ENCODE data around the gene RPL28.

RPL28 gene

GRCh38 chr19:55362990-55363716, 22.6 kb upstream of the RPL28 start, which contains the start of gene GARIN5B:
Gene GARIN5B, minus strand, starts transcription at chr19:55363260. Its CDS starts 194 bp downstream, at chr19:55363066.
- Histone ChIP-seq H3K27me3 (replicated peaks; ENCODE audit: control insufficient read depth, insufficient read depth, low read length, poor library complexity, severe bottlenecking) (peaks cover 3% of the 10 kb centered on the region), H3K4me3 (ENCODE audit: insufficient read depth, low read depth, low read length, poor library complexity, severe bottlenecking) (no peak within 1 kb of the TSS), H3K4me1 (ENCODE audit: control insufficient read depth, insufficient read depth, low read length, poor library complexity, severe bottlenecking) (no peaks in the 10 kb centered on the region), H3K9me3 (ENCODE audit: control insufficient read depth, low read length) (no peaks in the 10 kb centered on the region), H3K27ac (ENCODE audit: insufficient read depth, low read length, poor library complexity, severe bottlenecking) (no peak within 1 kb of the TSS), H3K36me3 (ENCODE audit: control insufficient read depth, insufficient read depth, low read length) (no peaks in the 10 kb centered on the region)
- no peak for DNase-seq

GRCh38 chr19:55365245-55365644, 20.5 kb upstream of the RPL28 start:
- Histone ChIP-seq H3K36me3 (ENCODE audit: control insufficient read depth, insufficient read depth, low read length) (no peaks in the 10 kb centered on the region), H3K27me3 (replicated peaks; ENCODE audit: control insufficient read depth, insufficient read depth, low read length, poor library complexity, severe bottlenecking) (peaks cover 22% of the 10 kb centered on the region), H3K27ac (ENCODE audit: insufficient read depth, low read length, poor library complexity, severe bottlenecking) (no peak overlapping the region), H3K4me1 (ENCODE audit: control insufficient read depth, insufficient read depth, low read length, poor library complexity, severe bottlenecking) (peaks cover 15% of the 10 kb centered on the region), H3K9me3 (ENCODE audit: control insufficient read depth, low read length) (no peaks in the 10 kb centered on the region), H3K4me3 (ENCODE audit: insufficient read depth, low read depth, low read length, poor library complexity, severe bottlenecking) (no peak overlapping the region)
- no peak for DNase-seq

- peaks cover 15% of the 10 kb centered on the region for H3K4me1 ChIP-seq (ENCODE audit: control insufficient read depth, insufficient read depth, low read length, poor library complexity, severe bottlenecking)
- no peak overlapping the region for H3K27ac ChIP-seq (ENCODE audit: insufficient read depth, low read length, poor library complexity, severe bottlenecking)
- H3K36me3 ChIP-seq (ENCODE audit: control insufficient read depth, insufficient read depth, low read length): no peaks in the 10 kb centered on the region
- peaks cover 28% of the 10 kb centered on the region for H3K27me3 ChIP-seq (replicated peaks; ENCODE audit: control insufficient read depth, insufficient read depth, low read length, poor library complexity, severe bottlenecking)
- no peaks in the 10 kb centered on the region for H3K9me3 ChIP-seq (ENCODE audit: control insufficient read depth, low read length)
- H3K4me3 ChIP-seq (ENCODE audit: insufficient read depth, low read depth, low read length, poor library complexity, severe bottlenecking): no peak overlapping the region
- DNase-seq: no peak
Measured at GRCh38 chr19:55365964-55366363, 19.8 kb upstream of the RPL28 start.

- Histone ChIP-seq H3K9me3 (ENCODE audit: control insufficient read depth, low read length) (no peaks in the 10 kb centered on the region), H3K27me3 (replicated peaks; ENCODE audit: control insufficient read depth, insufficient read depth, low read length, poor library complexity, severe bottlenecking) (peaks cover 31% of the 10 kb centered on the region), H3K27ac (ENCODE audit: insufficient read depth, low read length, poor library complexity, severe bottlenecking) (no peak overlapping the region), H3K4me3 (ENCODE audit: insufficient read depth, low read depth, low read length, poor library complexity, severe bottlenecking) (no peak overlapping the region), H3K4me1 (ENCODE audit: control insufficient read depth, insufficient read depth, low read length, poor library complexity, severe bottlenecking) (peaks cover 15% of the 10 kb centered on the region), H3K36me3 (ENCODE audit: control insufficient read depth, insufficient read depth, low read length) (no peaks in the 10 kb centered on the region)
- no peak for DNase-seq
Measured at GRCh38 chr19:55366790-55367189, 18.9 kb upstream of the RPL28 start.

GRCh38 chr19:55368106-55368505, 17.6 kb upstream of the RPL28 start:
- H3K27me3 ChIP-seq (replicated peaks; ENCODE audit: control insufficient read depth, insufficient read depth, low read length, poor library complexity, severe bottlenecking): peaks cover 44% of the 10 kb centered on the region
- peaks cover 15% of the 10 kb centered on the region for H3K4me1 ChIP-seq (ENCODE audit: control insufficient read depth, insufficient read depth, low read length, poor library complexity, severe bottlenecking)
- no peaks in the 10 kb centered on the region for H3K9me3 ChIP-seq (ENCODE audit: control insufficient read depth, low read length)
- H3K4me3 ChIP-seq (ENCODE audit: insufficient read depth, low read depth, low read length, poor library complexity, severe bottlenecking): no peak overlapping the region
- H3K36me3 ChIP-seq (ENCODE audit: control insufficient read depth, insufficient read depth, low read length): no peaks in the 10 kb centered on the region
- H3K27ac ChIP-seq (ENCODE audit: insufficient read depth, low read length, poor library complexity, severe bottlenecking): no peak overlapping the region
- no peak for DNase-seq

- H3K4me3 ChIP-seq (ENCODE audit: insufficient read depth, low read depth, low read length, poor library complexity, severe bottlenecking): no peak overlapping the region
- H3K36me3 ChIP-seq (ENCODE audit: control insufficient read depth, insufficient read depth, low read length): no peaks in the 10 kb centered on the region
- peaks cover 15% of the 10 kb centered on the region for H3K4me1 ChIP-seq (ENCODE audit: control insufficient read depth, insufficient read depth, low read length, poor library complexity, severe bottlenecking)
- no peak for DNase-seq
- H3K9me3 ChIP-seq (ENCODE audit: control insufficient read depth, low read length): no peaks in the 10 kb centered on the region
- H3K27me3 ChIP-seq (replicated peaks; ENCODE audit: control insufficient read depth, insufficient read depth, low read length, poor library complexity, severe bottlenecking): peaks cover 52% of the 10 kb centered on the region
- H3K27ac ChIP-seq (ENCODE audit: insufficient read depth, low read length, poor library complexity, severe bottlenecking): no peak overlapping the region
Measured at GRCh38 chr19:55368701-55369563, 16.8 kb upstream of the RPL28 start.

GRCh38 chr19:55369653-55370304, 16.0 kb upstream of the RPL28 start:
- Histone ChIP-seq H3K36me3 (ENCODE audit: control insufficient read depth, insufficient read depth, low read length) (no peaks in the 10 kb centered on the region), H3K27ac (ENCODE audit: insufficient read depth, low read length, poor library complexity, severe bottlenecking) (no peak overlapping the region), H3K4me1 (ENCODE audit: control insufficient read depth, insufficient read depth, low read length, poor library complexity, severe bottlenecking) (peaks cover 15% of the 10 kb centered on the region), H3K4me3 (ENCODE audit: insufficient read depth, low read depth, low read length, poor library complexity, severe bottlenecking) (peak overlapping the region; percentile 45), H3K27me3 (replicated peaks; ENCODE audit: control insufficient read depth, insufficient read depth, low read length, poor library complexity, severe bottlenecking) (peaks cover 60% of the 10 kb centered on the region), H3K9me3 (ENCODE audit: control insufficient read depth, low read length) (no peaks in the 10 kb centered on the region)
- DNase-seq: peak in 1 of 3 donors; percentile 14

- no peak for DNase-seq
- Histone ChIP-seq H3K9me3 (ENCODE audit: control insufficient read depth, low read length) (no peaks in the 10 kb centered on the region), H3K36me3 (ENCODE audit: control insufficient read depth, insufficient read depth, low read length) (no peaks in the 10 kb centered on the region), H3K27me3 (replicated peaks; ENCODE audit: control insufficient read depth, insufficient read depth, low read length, poor library complexity, severe bottlenecking) (peaks cover 64% of the 10 kb centered on the region), H3K4me1 (ENCODE audit: control insufficient read depth, insufficient read depth, low read length, poor library complexity, severe bottlenecking) (peaks cover 15% of the 10 kb centered on the region), H3K4me3 (ENCODE audit: insufficient read depth, low read depth, low read length, poor library complexity, severe bottlenecking) (peak within 1 kb of the TSS; percentile 45), H3K27ac (ENCODE audit: insufficient read depth, low read length, poor library complexity, severe bottlenecking) (no peak within 1 kb of the TSS)
Measured at GRCh38 chr19:55370305-55370988, 15.3 kb upstream of the RPL28 start, which contains the start of gene IL11. Gene IL11, minus strand, starts transcription at chr19:55370463. Its CDS starts 153 bp downstream, at chr19:55370310.

GRCh38 chr19:55372316-55373081, 13.2 kb upstream of the RPL28 start:
- Histone ChIP-seq H3K4me3 (ENCODE audit: insufficient read depth, low read depth, low read length, poor library complexity, severe bottlenecking) (no peak overlapping the region), H3K27ac (ENCODE audit: insufficient read depth, low read length, poor library complexity, severe bottlenecking) (no peak overlapping the region), H3K9me3 (ENCODE audit: control insufficient read depth, low read length) (no peaks in the 10 kb centered on the region), H3K36me3 (ENCODE audit: control insufficient read depth, insufficient read depth, low read length) (no peaks in the 10 kb centered on the region), H3K27me3 (replicated peaks; ENCODE audit: control insufficient read depth, insufficient read depth, low read length, poor library complexity, severe bottlenecking) (peaks cover 67% of the 10 kb centered on the region), H3K4me1 (ENCODE audit: control insufficient read depth, insufficient read depth, low read length, poor library complexity, severe bottlenecking) (peaks cover 15% of the 10 kb centered on the region)
- DNase-seq: peak in 1 of 3 donors; percentile 16

All from effector memory CD4-positive, alpha-beta T cell (primary cell).